Right cardiac atrium (tissue), 5 donors: ENCODE measurements around the gene SEMA3B. TPM values are rescaled to one million over a fixed set of nuclear protein-coding genes. Genes with fewer than 3 reads are reported as not detected.

Experiments
- ATAC-seq, 2 donors: fragments of 200-7000 bp; cut with Tn5 transposase; one replicate each; pipeline versions ENCODE4 v1.8.0 to v1.9.1; 2020; ENCODE audit warnings: moderate library complexity in 2 of 2, mild to moderate bottlenecking in 1 of 2
- DNase-seq, 3 donors: peaks; one replicate each; pipeline ENCODE4 v3.0.0-alpha.2; 2020
- H3K27ac ChIP-seq: one replicate; pipeline ENCODE4 v1.5.1; 2013; ENCODE audit warnings: mild to moderate bottlenecking, low read length, control low read depth, moderate library complexity
- H3K27me3 ChIP-seq: one replicate; pipeline ENCODE4 v1.6.1; 2013; ENCODE audit not compliant: control insufficient read depth, insufficient read depth
- H3K4me1 ChIP-seq: one replicate; pipeline ENCODE4 v1.6.1; 2013; ENCODE audit warnings: low read length; ENCODE audit not compliant: control insufficient read depth, insufficient read depth
- H3K4me3 ChIP-seq: one replicate; pipeline ENCODE4 v1.5.1; 2013; ENCODE audit warnings: low read length, control low read depth
- H3K9me3 ChIP-seq: one replicate; pipeline ENCODE4 v1.6.1; 2013; ENCODE audit warnings: low read length; ENCODE audit not compliant: control insufficient read depth
- WGBS: extraction: QIAGEN DNeasy Blood & Tissue Kit; methylation state at CpG from one replicate; pipeline ENCODE4 v1.1.7; 2013; 5-methylcytosine and 5-hydroxymethylcytosine counted together
- intact Hi-C, 4 donors: fragments of 100-400 bp; cut with DNase I; formaldehyde crosslinking; loops; one replicate each; pipeline versions ENCODE4 v1.11.0 to v1.14.0; 2022 to 2023
- polyA plus RNA-seq: library from polyadenylated mRNA; stranded (reverse); fragments of 200-250 nt; gene quantifications from one replicate; pipeline ENCODE4 v1.2.3, GENCODE V29; 2013
- total RNA-seq, 4 donors: library from RNA; stranded (reverse); fragmentation: NEBNext Ultra II Directional; extraction: Animal tissue kit (Norgen Biotek cat#: 25700); gene quantifications; one replicate each; pipeline ENCODE4 v1.2.1, GENCODE V29; 2021
- donor health status: healthy with polysubstance abuse.
- donor health status: DM: no; HTN: yes; CAD: no.
- donor health status: DM: no; HTN: no; CAD: no.
- donor health status: DM: no; HTN: yes; CAD: no; lungs with severe emphysema.
- donor health status: DM: yes; HTN: yes; CAD: no.

SEMA3B gene
- total and polyA plus RNA-seq, 5 donors, result 19.2 to 35.7 (median 33.0) TPM

DNA sequence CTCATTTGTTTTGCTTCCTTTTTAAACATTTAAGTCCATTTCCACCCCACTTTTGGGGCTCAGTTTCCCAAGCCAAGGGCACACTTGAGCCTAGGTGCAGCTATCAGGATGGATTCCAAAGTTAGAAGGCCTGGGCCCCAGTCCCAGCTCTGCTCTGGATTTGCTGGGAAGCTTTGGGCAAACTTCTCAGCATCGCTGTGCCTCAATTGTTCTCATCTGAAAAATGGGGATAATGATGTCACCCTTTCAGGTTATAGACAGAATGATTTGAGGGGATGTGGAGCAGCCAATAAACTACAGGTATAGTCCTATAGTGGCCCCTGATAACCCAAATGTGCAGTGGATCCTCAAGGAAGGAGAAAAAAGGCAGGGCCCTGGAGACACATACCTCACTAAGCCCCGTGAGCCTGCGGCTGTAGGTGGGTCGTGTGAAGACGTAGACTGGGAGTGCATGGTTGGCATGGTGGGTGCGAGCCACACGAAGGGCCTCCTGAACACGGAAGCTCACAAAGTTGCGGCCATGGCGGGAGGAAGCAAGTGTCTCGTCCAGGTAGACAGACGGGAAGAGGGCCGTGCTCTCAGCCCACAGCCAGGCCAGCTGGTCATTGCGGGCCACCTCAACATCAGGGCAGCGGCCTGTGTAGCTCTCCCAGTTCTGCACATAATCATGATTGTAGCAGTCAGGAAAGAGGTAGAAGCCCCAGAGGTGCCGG lies 50.4 kb downstream of the SEMA3B start:
- no peak overlapping the region for H3K27ac ChIP-seq
- H3K9me3 ChIP-seq, result no peaks in the 10 kb centered on the region
- H3K4me3 ChIP-seq, result no peak overlapping the region
- ATAC-seq, result no peak
- intact Hi-C loops, result no loop called here
- peak in 1 of 3 donors; percentile 52 for DNase-seq
- no peaks in the 10 kb centered on the region for H3K27me3 ChIP-seq
- 75% methylated on average over 16 of the region's 16 CpGs for WGBS
- peaks cover 8% of the 10 kb centered on the region for H3K4me1 ChIP-seq

- no peaks in the 10 kb centered on the region for H3K9me3 ChIP-seq
Observed at GRCh38 chr3:50319894-50320625, 51.1 kb downstream of the SEMA3B start.

DNA sequence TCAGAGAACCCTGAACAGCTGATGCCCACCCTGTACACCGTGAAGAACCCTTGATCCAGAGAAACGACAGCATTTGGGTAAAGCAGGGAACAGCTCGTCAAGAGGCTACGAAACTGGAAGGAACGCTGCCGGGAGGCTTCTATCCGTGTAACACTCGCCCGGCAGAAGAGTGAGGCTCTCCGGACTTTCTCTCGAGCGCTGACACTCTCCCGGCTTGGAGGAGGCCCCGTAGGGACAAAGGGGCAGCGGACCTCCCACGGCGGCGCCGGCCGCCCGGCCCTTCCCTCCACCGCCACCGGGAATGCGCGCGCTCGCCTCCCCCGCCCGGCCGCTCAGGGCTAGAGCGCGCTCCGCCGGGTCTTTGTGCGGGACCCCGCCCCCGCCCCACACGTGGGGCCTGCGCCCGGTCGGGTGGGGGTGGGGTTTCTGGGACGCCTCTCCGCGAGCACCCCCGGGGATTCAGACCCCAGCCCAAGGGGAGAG lies 51.9 kb downstream of the SEMA3B start:
- ATAC-seq (peak; percentile 9 to 59), DNase-seq (peak; percentile 79 to 93 (median 93))
- Histone ChIP-seq H3K27ac (peak overlapping the region; percentile 88), H3K4me1 (peaks cover 9% of the 10 kb centered on the region), H3K9me3 (no peaks in the 10 kb centered on the region), H3K27me3 (no peaks in the 10 kb centered on the region), H3K4me3 (peak overlapping the region; percentile 85)
- under 1% methylated on average over 45 of the region's 45 CpGs for WGBS
- intact Hi-C loops, result loop anchor here in 1 of 4 donors (5.0 kb wide), 1 partner anchor 94 kb away; no protein-coding TSS in a partner anchor

More at GRCh38 chr3:50319894-50320625, 51.1 kb downstream of the SEMA3B start:
- H3K27ac ChIP-seq, result peak overlapping the region; percentile 88
- H3K4me1 ChIP-seq, result peaks cover 9% of the 10 kb centered on the region
- peak overlapping the region; percentile 85 for H3K4me3 ChIP-seq
- intact Hi-C loops, result loop anchor here in 1 of 4 donors (5.0 kb wide), 1 partner anchor 93 kb away; no protein-coding TSS in a partner anchor
- H3K27me3 ChIP-seq, result no peaks in the 10 kb centered on the region
- 70% methylated on average over 29 of the region's 29 CpGs for WGBS
- no peak for ATAC-seq
- DNase-seq, result peak in 1 of 3 donors; percentile 67

DNA sequence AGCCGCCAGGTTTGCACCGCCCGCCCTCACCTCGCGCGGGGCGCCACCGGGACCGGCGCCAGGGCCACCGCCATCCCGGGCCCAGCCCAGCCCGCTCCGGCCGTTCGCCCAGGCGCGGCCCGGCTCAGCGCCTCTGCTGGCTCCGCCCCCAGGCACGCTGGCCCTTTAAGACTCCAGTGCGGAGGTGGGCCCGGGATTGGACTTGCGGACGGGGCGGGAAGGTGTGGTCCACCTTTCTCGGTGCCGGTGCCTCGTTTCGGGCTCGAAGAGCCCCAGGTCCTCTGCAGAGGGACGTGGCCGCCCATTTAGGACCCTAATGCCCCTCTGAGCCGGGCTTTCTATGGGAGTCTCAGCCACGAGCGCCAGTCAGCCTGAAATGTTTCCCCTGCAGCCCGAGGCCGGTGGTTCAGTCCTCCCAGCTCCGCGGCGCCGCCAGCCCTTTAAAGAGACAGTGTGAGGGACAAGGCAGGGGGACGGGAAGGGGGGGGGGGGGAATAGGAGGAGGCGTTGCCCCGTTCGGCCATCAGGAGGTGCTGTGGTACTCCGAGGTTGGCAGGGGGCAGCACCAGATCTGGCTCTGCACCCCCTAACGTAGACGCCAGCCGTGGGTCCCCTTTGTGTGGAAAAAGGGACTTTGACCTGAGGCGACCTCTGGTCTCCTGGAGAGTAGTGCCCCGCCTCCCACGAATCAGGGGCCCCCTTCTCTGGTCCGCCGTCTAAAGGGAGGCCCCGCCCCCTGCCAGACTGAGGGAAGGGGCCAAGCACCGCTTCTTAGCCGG lies 52.6 kb downstream of the SEMA3B start:
- 1% methylated on average over 59 of the region's 59 CpGs for WGBS
- intact Hi-C loops, result loop anchor here in 1 of 4 donors (5.0 kb wide), 1 partner anchor 94 kb away; no protein-coding TSS in a partner anchor
- ATAC-seq, result peak; percentile 35 to 76

DNA sequence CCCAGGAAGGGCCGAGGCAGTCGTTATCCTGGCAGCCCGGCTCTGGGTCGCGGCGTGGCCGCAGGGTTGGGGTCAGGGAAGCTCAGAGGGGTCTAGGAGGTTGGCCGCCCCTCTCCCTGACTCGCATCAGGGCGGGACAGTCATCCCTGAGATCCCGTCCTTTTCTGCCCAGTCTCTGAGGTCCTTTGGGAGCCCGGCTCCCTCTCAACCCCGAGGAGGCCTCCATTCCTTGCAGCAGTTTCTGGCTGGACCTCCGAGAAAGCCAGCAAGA lies 53.1 kb downstream of the SEMA3B start:
- peaks cover 9% of the 10 kb centered on the region for H3K4me1 ChIP-seq
- no peaks in the 10 kb centered on the region for H3K9me3 ChIP-seq
- no peaks in the 10 kb centered on the region for H3K27me3 ChIP-seq
- intact Hi-C loops, result loop anchor here in 1 of 4 donors (5.0 kb wide), 1 partner anchor 95 kb away; no protein-coding TSS in a partner anchor
- peak overlapping the region; percentile 96 for H3K27ac ChIP-seq
- 13% methylated on average over 14 of the region's 14 CpGs for WGBS
- no peak for DNase-seq
- H3K4me3 ChIP-seq, result peak overlapping the region; percentile 85
- no peak for ATAC-seq

More for the DNA sequence above, 52.6 kb downstream of the SEMA3B start:
- DNase-seq, result peak; percentile 91 to 97 (median 96)
- Histone ChIP-seq H3K27ac (peak overlapping the region; percentile 96), H3K9me3 (no peaks in the 10 kb centered on the region), H3K27me3 (no peaks in the 10 kb centered on the region), H3K4me3 (peak overlapping the region; percentile 85), H3K4me1 (peaks cover 9% of the 10 kb centered on the region)

DNA sequence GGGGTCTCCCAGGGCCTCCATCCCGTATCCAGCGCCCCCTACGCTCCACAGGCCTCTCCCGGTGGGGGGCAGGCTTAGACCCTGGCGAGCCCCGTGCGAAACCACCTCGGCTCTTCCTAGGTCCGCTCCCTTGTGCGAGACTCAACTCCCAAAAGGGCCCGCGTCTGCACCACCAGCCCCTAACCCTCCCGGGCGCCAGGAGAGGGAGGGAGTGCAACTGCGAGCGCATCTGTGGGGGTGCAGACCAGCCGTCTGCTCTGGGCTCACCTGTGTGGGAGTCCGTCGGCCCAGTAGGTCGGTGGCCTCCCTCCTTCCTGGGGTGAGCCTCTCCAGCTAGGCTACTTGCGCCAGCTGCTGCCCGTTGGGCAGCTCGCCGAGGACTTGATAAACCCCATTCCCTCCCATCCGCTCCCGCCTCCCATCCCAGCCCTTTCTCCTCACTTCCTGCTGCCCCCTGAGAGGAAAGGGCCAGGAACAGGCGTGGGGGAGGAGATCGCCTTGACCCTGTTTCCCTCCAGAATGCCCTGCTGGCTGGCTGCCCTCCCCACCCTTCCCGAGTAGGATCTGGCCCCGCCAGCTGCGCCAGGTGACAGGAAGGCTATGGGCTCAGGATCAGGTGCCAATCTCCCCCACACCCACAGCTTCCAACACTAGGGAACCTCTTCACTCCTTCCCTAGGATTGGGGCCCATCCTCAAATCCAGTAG lies 53.6 kb downstream of the SEMA3B start, which contains the start of gene HYAL2:
TSS of gene HYAL2 (minus strand) at position 360 of the 706 bp plus-strand sequence. CDS start 2,256 bp downstream, outside the sequence.
- intact Hi-C loops, result loop anchor here in 1 of 4 donors (5.0 kb wide), 1 partner anchor 95 kb away; no protein-coding TSS in a partner anchor
- Histone ChIP-seq H3K4me1 (peaks cover 9% of the 10 kb centered on the region), H3K27ac (peak within 1 kb of the TSS; percentile 96), H3K4me3 (peak within 1 kb of the TSS; percentile 85), H3K27me3 (no peaks in the 10 kb centered on the region), H3K9me3 (no peaks in the 10 kb centered on the region)
- ATAC-seq (peak; percentile 11 to 58), DNase-seq (peak; percentile 88 to 92 (median 91))
- 29% methylated on average over 31 of the region's 31 CpGs for WGBS

- Histone ChIP-seq H3K9me3 (no peaks in the 10 kb centered on the region), H3K4me1 (peaks cover 9% of the 10 kb centered on the region), H3K4me3 (no peak overlapping the region), H3K27ac (peak overlapping the region; percentile 96), H3K27me3 (no peaks in the 10 kb centered on the region)
- DNase-seq (peak in 2 of 3 donors; percentile 65 to 71), ATAC-seq (peak; percentile 2 to 42)
- WGBS, result 36% methylated on average over 4 of the region's 4 CpGs
- intact Hi-C loops, result loop anchor here in 1 of 4 donors (5.0 kb wide), 1 partner anchor 96 kb away; no protein-coding TSS in a partner anchor
Observed at GRCh38 chr3:50323092-50323600, 54.2 kb downstream of the SEMA3B start.

DNA sequence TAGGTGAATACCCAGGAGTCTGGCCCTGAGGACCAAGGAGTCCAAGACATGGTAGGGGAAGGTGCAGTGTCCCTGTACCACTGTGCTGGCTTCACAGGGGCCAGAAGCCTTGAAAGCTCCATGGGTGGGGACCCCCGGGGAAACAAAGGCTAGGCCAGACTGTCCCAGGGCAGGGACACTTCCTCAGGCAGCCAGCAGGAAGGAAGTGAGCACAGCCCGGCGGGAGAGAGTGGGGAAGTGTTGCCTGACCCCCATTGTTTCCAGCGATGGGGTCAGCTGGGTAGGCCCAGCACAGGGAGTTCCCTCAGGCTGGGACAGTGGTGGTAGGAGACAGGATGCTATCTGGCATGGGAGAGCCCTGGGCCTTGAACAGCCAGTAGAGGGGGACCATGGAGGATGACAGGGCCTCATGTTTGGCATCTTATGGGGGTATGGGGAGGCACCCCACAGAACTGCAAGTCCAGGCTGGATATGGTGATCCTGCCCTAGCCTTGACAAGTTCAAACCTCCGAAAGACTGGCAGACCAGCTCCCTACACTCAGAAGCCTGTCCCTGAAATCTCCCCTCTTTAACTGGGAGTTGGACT lies 54.8 kb downstream of the SEMA3B start:
- Histone ChIP-seq H3K4me3 (no peak overlapping the region), H3K27me3 (no peaks in the 10 kb centered on the region), H3K27ac (peak overlapping the region; percentile 96), H3K9me3 (no peaks in the 10 kb centered on the region), H3K4me1 (peaks cover 11% of the 10 kb centered on the region)
- 45% methylated on average over 5 of the region's 5 CpGs for WGBS
- DNase-seq, result peak; percentile 80 to 87 (median 85)
- intact Hi-C loops, result loop anchor here in 1 of 4 donors (5.0 kb wide), 1 partner anchor 96 kb away; no protein-coding TSS in a partner anchor
- ATAC-seq, result peak; percentile 23 to 65

DNA sequence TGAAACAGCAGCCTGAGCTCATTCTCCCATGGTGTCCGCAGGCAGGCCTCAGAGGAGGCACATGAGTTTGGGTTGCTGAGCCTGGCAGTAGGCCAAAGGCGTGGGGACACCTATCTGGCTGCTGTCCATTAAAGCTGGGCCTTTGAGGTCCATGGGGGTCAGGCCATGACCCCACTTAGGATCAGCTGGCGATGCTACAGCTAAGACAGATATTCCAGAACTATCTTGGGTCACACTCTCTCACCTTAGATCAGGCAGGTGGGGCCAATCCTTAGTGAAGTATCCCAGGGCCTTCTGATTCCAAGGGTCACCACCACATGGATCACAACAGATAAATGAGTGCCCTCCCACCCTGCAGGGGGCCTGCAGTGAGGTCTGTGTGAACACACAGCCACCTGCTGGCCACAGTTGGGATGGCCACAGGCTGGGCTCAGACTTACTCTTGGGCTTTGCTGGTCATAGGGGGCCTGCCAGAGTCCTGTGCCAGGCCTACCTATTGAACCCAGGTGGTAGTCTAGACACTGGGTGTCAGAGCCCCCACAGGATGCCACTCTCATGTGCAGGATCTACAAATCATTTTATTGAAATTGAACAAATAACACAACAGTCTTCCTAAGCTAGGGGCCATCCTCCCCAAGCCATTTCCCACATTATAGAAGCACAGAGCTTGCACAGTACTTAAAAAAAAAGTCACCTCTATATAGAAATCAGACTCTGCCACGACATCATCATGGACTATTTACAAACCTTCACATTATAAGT lies 55.6 kb downstream of the SEMA3B start:
- intact Hi-C loops, result loop anchor here in 1 of 4 donors (5.0 kb wide), 1 partner anchor 97 kb away; no protein-coding TSS in a partner anchor
- no peak overlapping the region for H3K4me3 ChIP-seq
- peaks cover 12% of the 10 kb centered on the region for H3K4me1 ChIP-seq
- DNase-seq (peak; percentile 83 to 93 (median 90)), ATAC-seq (peak; percentile 3 to 24)
- H3K27ac ChIP-seq, result peak overlapping the region; percentile 96
- H3K9me3 ChIP-seq, result no peaks in the 10 kb centered on the region
- 38% methylated on average over 4 of the region's 4 CpGs for WGBS
- no peaks in the 10 kb centered on the region for H3K27me3 ChIP-seq
